Erythroblast (primary cell): ENCODE results near the gene PDZRN4.

Experiments
- GATA1 ChIP-seq: IDR thresholded peaks from 2 replicates; pipeline ENCODE4 v1.6.1; 2011; ENCODE audit warnings: low read depth, mild to moderate bottlenecking, control low read depth, low read length, moderate library complexity
- POLR2A ChIP-seq: IDR thresholded peaks from 2 replicates; pipeline ENCODE4 v1.6.1; 2011; ENCODE audit warnings: mild to moderate bottlenecking, low read length

GRCh38 chr12:41587574-41587973 lies 399.5 kb downstream of the PDZRN4 start:
- TF ChIP-seq POLR2A (no peak), GATA1 (no peak)
